Heart right ventricle (tissue), 16 donors: Measurements from ENCODE around the gene FOXF2. TPM values are rescaled to one million over a fixed set of nuclear protein-coding genes. Genes with fewer than 3 reads are reported as not detected.
"Not testable (repeated sequence)": the region's sequence is repeated elsewhere in the genome, so short reads cannot be mapped to it uniquely, and the experiment has no call there.

ENCODE experiments used
- ATAC-seq, 8 donors: fragments of 200-7000 bp; cut with Tn5 transposase; one replicate each; pipeline ENCODE4 v1.9.1; 2020; ENCODE audit warnings: mild to moderate bottlenecking in 8 of 8, moderate library complexity in 8 of 8, moderate number of reproducible peaks in 1 of 8
- DNase-seq, 2 donors: peaks; one replicate each; pipeline ENCODE4 v3.0.0-alpha.2; 2020
- H3K27ac ChIP-seq, 10 donors: fragments of 200-600 bp; sonication (generic) in 2 of 10; one replicate each; pipeline versions ENCODE4 v1.5.0 to v1.8.0; 2020 to 2022; ENCODE audit warnings: mild to moderate bottlenecking in 3 of 10
- H3K27me3 ChIP-seq, 7 donors: fragments of 200-600 bp; one replicate each; pipeline ENCODE4 v1.8.0; 2021 to 2022; ENCODE audit warnings: mild to moderate bottlenecking in 2 of 7
- H3K36me3 ChIP-seq, 9 donors: fragments of 200-600 bp; sonication (generic) in 1 of 9; one replicate each; pipeline versions ENCODE4 v1.5.0 to v1.8.0; 2020 to 2022; ENCODE audit warnings: mild to moderate bottlenecking in 2 of 9
- H3K4me1 ChIP-seq, 9 donors: fragments of 200-600 bp; sonication (generic) in 1 of 9; one replicate each; pipeline versions ENCODE4 v1.5.0 to v1.8.0; 2020 to 2022; ENCODE audit warnings: mild to moderate bottlenecking in 4 of 9
- H3K4me3 ChIP-seq, 10 donors: fragments of 200-600 bp; sonication (generic) in 2 of 10; one replicate each; pipeline versions ENCODE4 v1.5.0 to v1.8.0; 2020 to 2022; ENCODE audit warnings: mild to moderate bottlenecking in 7 of 10, moderate library complexity in 2 of 10
- H3K9me3 ChIP-seq, 11 donors: fragments of 200-600 bp in 10 of 11; sonication (generic) in 2 of 11; one replicate each; pipeline versions ENCODE4 v1.5.0 to v1.8.0; 2013 to 2022; ENCODE audit warnings: mild to moderate bottlenecking in 2 of 11, control low read depth in 1 of 11, moderate library complexity in 1 of 11
- WGBS, 2 donors: extraction: QIAGEN DNeasy Blood & Tissue Kit; methylation state at CpG; one replicate each; pipeline ENCODE4 v1.1.7; 2013; ENCODE audit warnings: inconsistent platforms in 1 of 2; 5-methylcytosine and 5-hydroxymethylcytosine counted together
- intact Hi-C, 10 donors: fragments of 100-400 bp; cut with DNase I; formaldehyde crosslinking; loops; one replicate each; pipeline versions ENCODE4 v1.11.1 to v1.14.2; 2022
- polyA plus RNA-seq, 2 donors: library from polyadenylated mRNA; stranded (reverse); fragments of 200-250 nt; gene quantifications; one replicate each; pipeline ENCODE4 v1.2.3, GENCODE V29; 2013
- total RNA-seq, 10 donors: library from RNA; stranded (reverse); fragmentation: NEBNext Ultra II Directional in 3 of 10; extraction: Animal tissue kit (Norgen Biotek cat#: 25700) in 3 of 10; gene quantifications; one replicate each; pipeline versions ENCODE4 v1.2.1 to v1.2.4, GENCODE V29; 2021 to 2023
- TF ChIP-seq, protein P1 (sequence below), 9 donors: fragments of 200-600 bp; sonication (generic) in 2 of 9; IDR thresholded peaks; one replicate each; pipeline versions ENCODE4 v1.5.0 to v1.8.0; 2021 to 2022; ENCODE audit warnings: antibody characterized with exemption in 9 of 9, mild to moderate bottlenecking in 5 of 9, moderate library complexity in 1 of 9
- donor health status: Arrhythmogenic right ventricular cardiomyopathy.
- donor health status: ischemic (EF 13 %, LVEDD 7.1; RV severe dilation, severe dysfunction).
- donor health status: healthy with polysubstance abuse.
- donor health status: DM: no; HTN: yes; CAD: no.
- donor health status: DM: no; HTN: no; CAD: no.
- donor health status: ischemic (EF 25% LVEDD 6.9; RV normal size, moderate dysfunction).
- donor health status: ischemic (EF 25% LVEDD 5.7; RV mildly dilated, moderate dysfunction).
- donor health status: healthy.
- donor health status: DM: yes; HTN: yes; CAD: no.
- donor health status: Ischemic cardiomyopathy.
- donor health status: ischemic (EF 35%, LVEDD 5.7; RV mildly dilated, moderate dysfunction).
- donor health status: nonischemic (EF 11% LVEDD 7.7; RV severe dilation, severe dysfunction).
- donor health status: DM: yes; HTN: yes; CAD: no.
- donor health status: PGD.
- donor health status: ischemic (EF 29% LVEDD 5.4; RV normal size, mild dysfunction).
- donor health status: nonischemic (EF 23%, LVEDD 6.1; RV moderate dilation, normal function).

FOXF2 gene
- total and polyA plus RNA-seq, 12 donors, result 0.10 to 0.18 (median 0.15) TPM; not detected in 3

- 77 to 78% methylated on average over 6 of the region's 6 CpGs for WGBS, 2 donors
- DNase-seq (no peak), ATAC-seq (no peak)
- TF ChIP-seq, protein P1, sequence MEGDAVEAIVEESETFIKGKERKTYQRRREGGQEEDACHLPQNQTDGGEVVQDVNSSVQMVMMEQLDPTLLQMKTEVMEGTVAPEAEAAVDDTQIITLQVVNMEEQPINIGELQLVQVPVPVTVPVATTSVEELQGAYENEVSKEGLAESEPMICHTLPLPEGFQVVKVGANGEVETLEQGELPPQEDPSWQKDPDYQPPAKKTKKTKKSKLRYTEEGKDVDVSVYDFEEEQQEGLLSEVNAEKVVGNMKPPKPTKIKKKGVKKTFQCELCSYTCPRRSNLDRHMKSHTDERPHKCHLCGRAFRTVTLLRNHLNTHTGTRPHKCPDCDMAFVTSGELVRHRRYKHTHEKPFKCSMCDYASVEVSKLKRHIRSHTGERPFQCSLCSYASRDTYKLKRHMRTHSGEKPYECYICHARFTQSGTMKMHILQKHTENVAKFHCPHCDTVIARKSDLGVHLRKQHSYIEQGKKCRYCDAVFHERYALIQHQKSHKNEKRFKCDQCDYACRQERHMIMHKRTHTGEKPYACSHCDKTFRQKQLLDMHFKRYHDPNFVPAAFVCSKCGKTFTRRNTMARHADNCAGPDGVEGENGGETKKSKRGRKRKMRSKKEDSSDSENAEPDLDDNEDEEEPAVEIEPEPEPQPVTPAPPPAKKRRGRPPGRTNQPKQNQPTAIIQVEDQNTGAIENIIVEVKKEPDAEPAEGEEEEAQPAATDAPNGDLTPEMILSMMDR (IDR thresholded peaks at IDR 0.05), result no peak
- no peak overlapping the region for H3K27ac ChIP-seq
- peaks cover 0 to 13% (median 0%) of the 10 kb centered on the region in 11 donors for H3K9me3 ChIP-seq
- H3K4me3 ChIP-seq, result no peak overlapping the region
- peaks cover 0 to 57% (median 34%) of the 10 kb centered on the region in 7 donors for H3K27me3 ChIP-seq
- no peaks in the 10 kb centered on the region for H3K36me3 ChIP-seq
- no peaks in the 10 kb centered on the region for H3K4me1 ChIP-seq
- intact Hi-C loops, result no loop called here
Measured at GRCh38 chr6:1365686-1366085, 23.7 kb upstream of the FOXF2 start.

DNA sequence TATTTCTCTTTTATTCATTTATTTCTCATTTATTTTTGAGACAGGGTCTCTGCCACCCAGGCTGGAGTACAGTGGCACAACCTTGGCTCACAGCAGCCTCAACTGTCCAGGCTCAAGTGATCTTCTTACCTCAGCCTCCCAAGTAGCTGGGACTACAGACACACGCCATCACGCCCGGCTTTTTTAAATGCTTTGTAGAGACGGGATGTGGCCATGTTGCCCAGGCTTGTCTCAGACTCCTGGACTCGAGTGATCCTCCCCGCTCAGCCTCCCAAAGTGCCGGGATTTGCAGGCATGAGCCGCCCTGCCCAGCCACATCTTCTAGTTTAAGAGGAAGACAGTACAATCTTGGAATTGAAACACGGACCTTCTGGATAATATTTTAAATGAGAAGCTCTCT is 21.6 kb upstream of the FOXF2 start:
- TF ChIP-seq, protein P1 (IDR thresholded peaks at IDR 0.05), result no peak
- Histone ChIP-seq H3K27me3 (peaks cover 0 to 75% (median 41%) of the 10 kb centered on the region in 7 donors), H3K4me1 (no peaks in the 10 kb centered on the region), H3K36me3 (no peaks in the 10 kb centered on the region), H3K27ac (no peak overlapping the region), H3K9me3 (peaks cover 0 to 24% (median 0%) of the 10 kb centered on the region in 11 donors), H3K4me3 (no peak overlapping the region)
- intact Hi-C loops, result no loop called here
- 90 to 92% methylated on average over 9 of the region's 9 CpGs for whole genome bisulfite sequencing, 2 donors
- DNase-seq (no peak), ATAC-seq (no peak)

DNA sequence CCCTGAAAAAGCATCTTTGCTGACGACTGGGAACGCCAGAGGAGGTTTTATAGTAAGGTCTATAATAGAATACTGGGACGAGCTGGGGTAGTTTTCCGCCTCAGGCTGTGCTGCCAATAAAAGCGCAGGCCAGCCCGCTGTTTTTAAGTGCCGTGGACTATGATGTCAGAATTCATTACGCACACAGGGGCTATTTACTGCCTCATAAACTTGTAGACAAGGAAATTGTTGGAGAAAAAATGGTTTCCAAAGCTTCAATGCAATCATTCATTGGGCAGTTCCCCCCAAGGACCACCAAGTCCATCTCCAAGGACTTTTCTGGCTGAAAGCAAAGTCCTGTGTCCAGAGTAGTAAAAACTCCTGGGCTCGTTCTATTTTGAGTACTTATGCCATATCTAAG is 20.4 kb upstream of the FOXF2 start:
- WGBS, 2 donors, result 78 to 91% methylated on average over 9 of the region's 9 CpGs
- Histone ChIP-seq H3K27ac (no peak overlapping the region), H3K27me3 (peaks cover 0 to 82% (median 49%) of the 10 kb centered on the region in 7 donors), H3K4me3 (no peak overlapping the region), H3K4me1 (no peaks in the 10 kb centered on the region), H3K9me3 (peaks cover 0 to 29% (median 0%) of the 10 kb centered on the region in 11 donors), H3K36me3 (no peaks in the 10 kb centered on the region)
- ATAC-seq (no peak), DNase-seq (no peak)
- intact Hi-C loops, result no loop called here
- TF ChIP-seq, protein P1 (IDR thresholded peaks at IDR 0.05), result no peak

DNA sequence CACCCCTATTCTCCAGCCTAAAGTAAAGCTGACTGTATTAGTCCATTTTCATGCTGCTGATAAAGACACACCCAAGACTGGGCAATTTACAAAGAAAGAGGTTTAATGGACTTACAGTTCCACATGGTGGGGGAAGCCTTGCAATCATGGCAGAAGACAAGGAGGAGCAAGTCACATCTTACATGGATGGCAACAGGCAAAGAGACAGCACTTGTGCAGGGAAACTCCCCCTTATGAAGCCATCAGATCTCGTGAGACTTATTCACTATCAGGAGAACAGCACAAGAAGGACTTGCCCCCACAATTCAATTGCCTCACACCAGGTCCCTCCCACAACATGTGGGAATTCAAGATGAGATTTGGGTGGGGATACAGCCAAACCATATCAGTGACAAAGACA is 19.7 kb upstream of the FOXF2 start:
- intact Hi-C loops, result loop anchor here in 1 of 10 donors (10.0 kb wide), 1 partner anchor 455 kb away; no protein-coding TSS in a partner anchor

GRCh38 chr6:1371933-1372332 is 17.4 kb upstream of the FOXF2 start:
- DNase-seq (no peak), ATAC-seq (no peak)
- H3K27ac ChIP-seq, result no peak overlapping the region
- no peaks in the 10 kb centered on the region for H3K4me1 ChIP-seq
- WGBS, 2 donors, result 46 to 50% methylated on average over 1 of the region's 1 CpG
- intact Hi-C loops, result loop anchor here in 1 of 10 donors (10.0 kb wide), 1 partner anchor 457 kb away; no protein-coding TSS in a partner anchor
- TF ChIP-seq, protein P1 (IDR thresholded peaks at IDR 0.05), result no peak
- H3K4me3 ChIP-seq, result no peak overlapping the region
- no peaks in the 10 kb centered on the region for H3K36me3 ChIP-seq
- H3K27me3 ChIP-seq, result peaks cover 0 to 84% (median 69%) of the 10 kb centered on the region in 7 donors
- H3K9me3 ChIP-seq, result peaks cover 0 to 29% (median 0%) of the 10 kb centered on the region in 11 donors

More for the DNA sequence above, 19.7 kb upstream of the FOXF2 start:
- H3K9me3 ChIP-seq, result peaks cover 0 to 29% (median 0%) of the 10 kb centered on the region in 11 donors
- not testable (repeated sequence) for H3K27ac ChIP-seq, ATAC-seq, H3K36me3 ChIP-seq, H3K4me3 ChIP-seq, DNase-seq, H3K4me1 ChIP-seq
- peaks cover 0 to 82% (median 56%) of the 10 kb centered on the region in 7 donors for H3K27me3 ChIP-seq
- 73 to 84% methylated on average over 1 of the region's 1 CpG for WGBS, 2 donors
